Measurements from ENCODE around the gene GNA14.
A peak's percentile ranks its signal among the peaks of the same experiment; 100 is the strongest.
"Not testable (repeated sequence)": the region's sequence is repeated elsewhere in the genome, so short reads cannot be mapped to it uniquely, and the experiment has no call there.

GNA14 gene

DNA sequence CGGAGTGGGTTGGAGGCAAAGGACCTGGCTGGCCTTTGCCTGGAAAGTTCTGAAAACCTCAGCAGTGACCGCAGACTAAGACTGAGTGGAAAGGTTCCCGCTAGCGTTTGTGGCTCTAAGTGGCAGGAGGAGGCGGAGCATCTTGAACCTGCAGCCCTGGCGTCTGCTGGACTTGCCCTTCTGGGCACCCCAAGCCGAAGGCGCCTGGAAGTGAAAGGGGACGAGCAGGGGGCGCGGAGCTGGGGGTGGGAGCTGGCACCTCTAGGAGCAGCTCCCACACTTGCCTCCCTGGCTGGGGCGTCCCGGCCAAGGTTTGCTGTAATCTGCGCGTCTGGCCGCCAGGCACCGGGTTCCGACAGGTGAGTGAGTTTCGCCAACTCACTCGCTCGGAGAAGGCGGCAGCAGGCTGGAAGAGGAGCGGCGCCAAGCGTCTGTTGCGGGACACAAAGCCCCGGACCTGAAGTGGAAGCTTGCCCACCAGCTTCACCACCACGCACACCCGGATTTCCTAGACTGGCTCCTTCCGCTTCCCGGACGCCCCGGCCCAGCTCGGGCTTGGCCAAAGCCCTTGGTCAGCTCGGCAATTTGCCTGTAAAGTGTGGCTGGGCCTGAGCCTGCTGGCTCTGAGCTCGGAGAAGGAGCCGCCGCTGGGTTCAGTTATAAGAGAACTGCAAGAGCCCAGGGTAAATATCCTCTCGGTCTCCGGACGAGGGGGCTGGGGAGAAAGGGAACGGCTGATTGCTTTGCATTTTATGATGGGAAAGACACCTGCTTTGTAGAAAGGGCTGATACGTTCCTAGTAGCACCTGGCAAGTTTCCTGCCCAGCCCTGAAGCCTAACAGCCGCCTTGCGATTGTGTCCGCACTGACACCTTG, at the start of gene GNA14:
TSS of gene GNA14 (minus strand) at position 89 of the 875 bp plus-strand sequence. CDS start 529 bp downstream, outside the sequence.
- H3K36me3 ChIP-seq (ENCODE audit: insufficient read depth, low read length): no peaks in the 10 kb centered on the region
- H3K27ac ChIP-seq (ENCODE audit: low read depth, low read length): no peak within 1 kb of the TSS
- H3K27me3 ChIP-seq (ENCODE audit: insufficient read depth, low read length): peaks cover 33% of the 10 kb centered on the region
- H3K79me2 ChIP-seq (ENCODE audit: control insufficient read depth, insufficient read depth, low read length, unreplicated experiment): no peaks in the 10 kb centered on the region
- H3K4me3 ChIP-seq (ENCODE audit: low read depth, low read length): peak within 1 kb of the TSS; percentile 80
- H3K4me1 ChIP-seq (ENCODE audit: control insufficient read depth, insufficient read depth, low read length, unreplicated experiment): peaks cover 6% of the 10 kb centered on the region
- peak within 1 kb of the TSS; percentile 72 for H2AFZ ChIP-seq (ENCODE audit: low read length, unreplicated experiment)

DNA sequence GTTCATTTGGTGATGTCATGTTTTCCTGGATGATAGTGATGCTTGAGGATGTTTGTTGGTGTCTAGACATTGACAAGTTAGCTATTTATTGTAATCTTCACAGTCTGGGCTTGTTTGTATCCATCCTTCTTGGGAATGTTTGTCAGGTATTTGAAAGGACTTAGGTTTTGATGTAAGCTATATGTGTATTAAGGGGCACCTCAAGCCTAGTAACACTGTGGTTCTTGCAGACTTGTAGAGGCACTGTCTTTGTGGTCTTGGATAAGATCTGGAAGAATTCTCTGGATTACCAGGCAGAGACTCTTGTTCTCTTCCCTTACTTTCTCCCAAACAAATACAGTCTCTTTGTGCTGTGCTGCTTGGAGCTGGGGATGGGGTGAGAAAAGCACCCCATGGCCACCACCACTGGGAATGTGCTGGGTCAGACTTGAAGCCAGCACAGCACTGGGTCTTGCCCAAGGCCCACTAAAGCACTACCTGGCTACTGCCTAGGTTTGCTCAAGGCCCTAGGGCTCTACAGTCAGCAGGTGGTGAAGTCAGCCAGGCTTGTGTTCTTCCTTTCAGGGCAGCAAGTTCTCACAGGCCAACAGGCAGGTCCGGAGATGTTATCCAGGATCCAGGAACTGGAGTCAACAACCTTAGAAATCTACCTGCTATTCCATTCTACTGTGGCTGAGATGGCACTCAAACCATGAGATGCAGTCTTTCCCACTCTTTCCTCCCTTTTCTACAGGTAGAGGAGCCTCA, 49.3 kb upstream of the GNA14 start:
- Histone ChIP-seq H3K27me3 (ENCODE audit: insufficient read depth, low read length) (no peaks in the 10 kb centered on the region), H3K4me1 (ENCODE audit: control insufficient read depth, insufficient read depth, low read length, unreplicated experiment) (no peaks in the 10 kb centered on the region), H3K4me3 (ENCODE audit: low read depth, low read length) (no peak overlapping the region), H3K79me2 (ENCODE audit: control insufficient read depth, insufficient read depth, low read length, unreplicated experiment) (no peaks in the 10 kb centered on the region), H3K36me3 (ENCODE audit: insufficient read depth, low read length) (no peaks in the 10 kb centered on the region), H2AFZ (ENCODE audit: low read length, unreplicated experiment) (no peak overlapping the region), H3K27ac (ENCODE audit: low read depth, low read length) (no peak overlapping the region)

DNA sequence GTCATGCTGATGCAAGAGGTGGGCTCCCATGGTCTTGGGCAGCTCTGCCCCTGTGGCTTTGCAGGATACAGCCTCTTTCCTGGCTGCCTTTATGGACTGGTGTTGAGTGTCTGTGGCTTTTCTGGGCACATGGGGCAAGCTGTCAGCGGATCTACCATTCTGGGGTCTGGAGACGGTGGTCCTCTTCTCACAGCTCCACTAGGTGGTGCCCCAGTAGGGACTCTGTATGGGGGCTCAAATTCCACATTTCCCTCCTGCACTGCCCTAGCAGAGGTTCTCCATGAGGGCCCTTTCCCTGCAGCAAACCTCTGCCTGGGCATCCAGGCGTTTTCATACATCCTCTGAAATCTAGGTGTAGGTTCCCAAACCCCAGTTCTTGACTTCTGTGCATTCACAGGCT, 42.6 kb upstream of the GNA14 start:
- H3K4me3 ChIP-seq (ENCODE audit: low read depth, low read length); H3K36me3 ChIP-seq (ENCODE audit: insufficient read depth, low read length); H3K79me2 ChIP-seq (ENCODE audit: control insufficient read depth, insufficient read depth, low read length, unreplicated experiment); H2AFZ ChIP-seq (ENCODE audit: low read length, unreplicated experiment); H3K4me1 ChIP-seq (ENCODE audit: control insufficient read depth, insufficient read depth, low read length, unreplicated experiment); H3K27ac ChIP-seq (ENCODE audit: low read depth, low read length); H3K27me3 ChIP-seq (ENCODE audit: insufficient read depth, low read length): not testable (repeated sequence)

GRCh38 chr9:77690119-77690518, 42.0 kb upstream of the GNA14 start:
- H3K36me3 ChIP-seq (ENCODE audit: insufficient read depth, low read length); H3K4me1 ChIP-seq (ENCODE audit: control insufficient read depth, insufficient read depth, low read length, unreplicated experiment); H3K27me3 ChIP-seq (ENCODE audit: insufficient read depth, low read length); H3K79me2 ChIP-seq (ENCODE audit: control insufficient read depth, insufficient read depth, low read length, unreplicated experiment); H3K4me3 ChIP-seq (ENCODE audit: low read depth, low read length); H3K27ac ChIP-seq (ENCODE audit: low read depth, low read length); H2AFZ ChIP-seq (ENCODE audit: low read length, unreplicated experiment): not testable (repeated sequence)

DNA sequence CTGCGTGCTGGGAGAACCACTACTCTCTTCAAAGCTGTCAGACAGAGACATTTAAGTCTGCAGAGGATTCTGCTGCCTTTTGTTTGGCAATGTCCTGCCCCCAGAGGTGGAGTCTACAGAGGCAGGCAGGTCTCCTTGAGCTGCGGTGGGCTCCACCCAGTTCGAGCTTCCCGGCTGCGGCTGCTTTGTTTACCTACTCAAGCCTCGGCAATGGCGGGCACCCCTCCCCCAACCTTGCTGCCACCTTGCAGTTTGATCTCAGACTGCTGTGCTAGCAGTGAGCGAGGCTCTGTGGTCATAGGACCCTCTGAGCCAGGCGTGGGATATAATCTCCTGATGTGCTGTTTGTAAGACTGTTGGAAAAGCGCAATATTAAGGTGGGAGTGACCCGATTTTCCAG, 39.6 kb upstream of the GNA14 start:
- H3K36me3 ChIP-seq (ENCODE audit: insufficient read depth, low read length); H3K27ac ChIP-seq (ENCODE audit: low read depth, low read length): not testable (repeated sequence)

GRCh38 chr9:77680581-77680980, 32.5 kb upstream of the GNA14 start:
- Histone ChIP-seq H2AFZ (ENCODE audit: low read length, unreplicated experiment) (no peak overlapping the region), H3K4me3 (ENCODE audit: low read depth, low read length) (no peak overlapping the region), H3K27ac (ENCODE audit: low read depth, low read length) (no peak overlapping the region), H3K79me2 (ENCODE audit: control insufficient read depth, insufficient read depth, low read length, unreplicated experiment) (no peaks in the 10 kb centered on the region), H3K4me1 (ENCODE audit: control insufficient read depth, insufficient read depth, low read length, unreplicated experiment) (no peaks in the 10 kb centered on the region), H3K36me3 (ENCODE audit: insufficient read depth, low read length) (no peaks in the 10 kb centered on the region), H3K27me3 (ENCODE audit: insufficient read depth, low read length) (no peaks in the 10 kb centered on the region)

More for the DNA sequence above, 39.6 kb upstream of the GNA14 start:
- H3K27me3 ChIP-seq (ENCODE audit: insufficient read depth, low read length); H3K4me3 ChIP-seq (ENCODE audit: low read depth, low read length); H2AFZ ChIP-seq (ENCODE audit: low read length, unreplicated experiment); H3K79me2 ChIP-seq (ENCODE audit: control insufficient read depth, insufficient read depth, low read length, unreplicated experiment); H3K4me1 ChIP-seq (ENCODE audit: control insufficient read depth, insufficient read depth, low read length, unreplicated experiment): not testable (repeated sequence)

- no peaks in the 10 kb centered on the region for H3K4me1 ChIP-seq (ENCODE audit: control insufficient read depth, insufficient read depth, low read length, unreplicated experiment)
- no peak overlapping the region for H3K27ac ChIP-seq (ENCODE audit: low read depth, low read length)
- no peak overlapping the region for H3K4me3 ChIP-seq (ENCODE audit: low read depth, low read length)
These were observed 31.7 kb upstream of the GNA14 start for GRCh38 chr9:77679661-77680368.

DNA sequence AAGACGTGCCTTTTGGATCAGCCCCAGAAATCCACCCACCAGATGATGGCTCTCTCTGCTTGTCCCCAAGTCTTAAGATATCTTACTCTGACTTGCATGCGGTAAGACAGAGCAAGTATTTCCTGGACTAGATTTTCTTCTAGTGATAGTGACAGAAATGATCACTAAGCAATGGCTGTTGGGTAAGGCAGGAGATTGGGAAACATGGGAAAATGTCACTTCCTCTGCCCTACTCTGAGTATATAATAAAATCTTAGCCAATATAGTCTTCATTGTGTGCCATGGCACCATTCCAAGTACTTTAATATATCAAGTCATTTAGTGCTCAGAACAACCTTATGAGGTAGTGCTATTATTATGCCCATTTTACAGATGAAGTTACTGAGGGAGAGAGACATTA, 31.0 kb upstream of the GNA14 start:
- Histone ChIP-seq H3K27ac (ENCODE audit: low read depth, low read length) (no peak overlapping the region), H3K36me3 (ENCODE audit: insufficient read depth, low read length) (no peaks in the 10 kb centered on the region), H2AFZ (ENCODE audit: low read length, unreplicated experiment) (no peak overlapping the region), H3K27me3 (ENCODE audit: insufficient read depth, low read length) (no peaks in the 10 kb centered on the region), H3K79me2 (ENCODE audit: control insufficient read depth, insufficient read depth, low read length, unreplicated experiment) (no peaks in the 10 kb centered on the region), H3K4me3 (ENCODE audit: low read depth, low read length) (no peak overlapping the region), H3K4me1 (ENCODE audit: control insufficient read depth, insufficient read depth, low read length, unreplicated experiment) (no peaks in the 10 kb centered on the region)

More at GRCh38 chr9:77679661-77680368, 31.7 kb upstream of the GNA14 start:
- no peak overlapping the region for H2AFZ ChIP-seq (ENCODE audit: low read length, unreplicated experiment)
- H3K79me2 ChIP-seq (ENCODE audit: control insufficient read depth, insufficient read depth, low read length, unreplicated experiment): no peaks in the 10 kb centered on the region
- H3K36me3 ChIP-seq (ENCODE audit: insufficient read depth, low read length): no peaks in the 10 kb centered on the region
- H3K27me3 ChIP-seq (ENCODE audit: insufficient read depth, low read length): no peaks in the 10 kb centered on the region

DNA sequence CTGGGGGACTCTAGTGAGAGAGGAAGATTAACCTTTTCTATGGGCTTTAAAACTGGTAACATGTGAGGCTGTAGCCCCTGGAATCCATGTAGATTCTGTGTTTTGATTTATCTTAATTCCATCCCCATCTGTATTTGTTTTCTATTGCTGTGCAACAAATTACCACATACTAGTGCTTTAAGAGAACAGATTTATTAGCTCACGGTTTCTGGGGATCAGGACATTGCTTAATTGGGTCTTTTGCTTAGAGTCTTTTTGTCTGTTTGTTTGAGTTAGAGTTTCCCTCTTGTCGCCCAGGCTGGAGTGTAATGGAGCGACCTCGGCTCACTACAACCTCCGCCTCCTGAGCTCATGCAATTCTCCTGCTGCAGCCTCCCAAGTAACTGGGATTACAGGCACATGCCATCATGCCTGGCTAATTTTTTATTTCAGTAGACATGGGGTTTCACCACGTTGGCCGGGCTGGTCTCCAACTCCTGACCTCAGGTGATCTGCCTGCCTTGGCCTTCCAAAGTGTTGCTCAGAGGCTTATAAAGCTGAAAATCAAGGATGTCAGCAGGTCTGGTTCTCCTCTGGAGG, 29.9 kb upstream of the GNA14 start:
- Histone ChIP-seq H3K27me3 (ENCODE audit: insufficient read depth, low read length) (no peaks in the 10 kb centered on the region), H3K27ac (ENCODE audit: low read depth, low read length) (no peak overlapping the region), H3K79me2 (ENCODE audit: control insufficient read depth, insufficient read depth, low read length, unreplicated experiment) (no peaks in the 10 kb centered on the region), H2AFZ (ENCODE audit: low read length, unreplicated experiment) (no peak overlapping the region), H3K36me3 (ENCODE audit: insufficient read depth, low read length) (no peaks in the 10 kb centered on the region), H3K4me1 (ENCODE audit: control insufficient read depth, insufficient read depth, low read length, unreplicated experiment) (no peaks in the 10 kb centered on the region), H3K4me3 (ENCODE audit: low read depth, low read length) (no peak overlapping the region)

GRCh38 chr9:77677397-77677796, 29.3 kb upstream of the GNA14 start:
- Histone ChIP-seq H3K27ac (ENCODE audit: low read depth, low read length) (no peak overlapping the region), H3K4me3 (ENCODE audit: low read depth, low read length) (no peak overlapping the region)

More at GRCh38 chr9:77677397-77677796, 29.3 kb upstream of the GNA14 start:
- Histone ChIP-seq H3K27me3 (ENCODE audit: insufficient read depth, low read length) (no peaks in the 10 kb centered on the region), H3K79me2 (ENCODE audit: control insufficient read depth, insufficient read depth, low read length, unreplicated experiment) (no peaks in the 10 kb centered on the region), H3K36me3 (ENCODE audit: insufficient read depth, low read length) (no peaks in the 10 kb centered on the region), H3K4me1 (ENCODE audit: control insufficient read depth, insufficient read depth, low read length, unreplicated experiment) (no peaks in the 10 kb centered on the region), H2AFZ (ENCODE audit: low read length, unreplicated experiment) (no peak overlapping the region)
